ENCODE measurements around the gene LRRC75A. TPM values are rescaled to one million over a fixed set of nuclear protein-coding genes. Genes with fewer than 3 reads are reported as not detected.
"Not testable (repeated sequence)": the region's sequence is repeated elsewhere in the genome, so short reads cannot be mapped to it uniquely, and the experiment has no call there.

The LRRC75A gene
- polyA plus RNA-seq (2011; rRNA removed) = 0.82 and 1.3 TPM in 2 replicates
- polyA minus RNA-seq (2011; rRNA and poly(A)+ RNA removed) = 0.33 and 0.36 TPM in 2 replicates

- peak within 1 kb of the TSS; percentile 35 for H3K4me3 ChIP-seq (ENCODE audit: low read depth, low read length)
- CTCF ChIA-PET = interaction anchor here (1.8 kb wide), 1 partner anchor 29 kb away, joined by 5 read pairs; no protein-coding TSS in a partner anchor
Measured at GRCh38 chr17:16491703-16492612, at the start of gene LRRC75A. TSS of gene LRRC75A (minus strand) at chr17:16492193. CDS start at chr17:16491990, 203 bp downstream.

GRCh38 chr17:16537130-16537458 lies 45.1 kb upstream of the LRRC75A start:
- TF ChIP-seq CTCF (IDR thresholded peaks at IDR 0.05; ENCODE audit: insufficient read depth, low read depth, low read length) = no peak
- POLR2A ChIA-PET = no interaction called here
- H3K36me3 ChIP-seq (ENCODE audit: control insufficient read depth, insufficient read depth, low read length) = no peaks in the 10 kb centered on the region
- CTCF ChIA-PET = interaction anchor here (0.8 to 1.9 kb wide), 3 partner anchors 49 to 451 kb away, joined by 3 to 8 read pairs (median 4); no protein-coding TSS in a partner anchor
- no peaks in the 10 kb centered on the region for H3K27me3 ChIP-seq (ENCODE audit: control insufficient read depth, insufficient read depth, low read length)
- H3K4me3 ChIP-seq (ENCODE audit: low read depth, low read length) = no peak overlapping the region
- DNase-seq (ENCODE audit: low read depth) = no peak

More at GRCh38 chr17:16491703-16492612, at the start of gene LRRC75A:
- Histone ChIP-seq H3K36me3 (ENCODE audit: control insufficient read depth, insufficient read depth, low read length) (no peaks in the 10 kb centered on the region), H3K27me3 (ENCODE audit: control insufficient read depth, insufficient read depth, low read length) (peaks cover 24% of the 10 kb centered on the region)
- POLR2A ChIA-PET = no interaction called here
- no peak for DNase-seq (ENCODE audit: low read depth)
- TF ChIP-seq CTCF (IDR thresholded peaks at IDR 0.05; ENCODE audit: insufficient read depth, low read depth, low read length) = no peak

- H3K27me3 ChIP-seq (ENCODE audit: control insufficient read depth, insufficient read depth, low read length) = peaks cover 5% of the 10 kb centered on the region
- CTCF ChIA-PET = interaction anchor here (2.0 kb wide), 1 partner anchor 13 kb away, joined by 5 read pairs; no protein-coding TSS in a partner anchor
- POLR2A ChIA-PET = no interaction called here
- no peak overlapping the region for H3K4me3 ChIP-seq (ENCODE audit: low read depth, low read length)
- no peaks in the 10 kb centered on the region for H3K36me3 ChIP-seq (ENCODE audit: control insufficient read depth, insufficient read depth, low read length)
- TF ChIP-seq CTCF (IDR thresholded peaks at IDR 0.05; ENCODE audit: insufficient read depth, low read depth, low read length) = no peak
- DNase-seq (ENCODE audit: low read depth) = no peak
Measured at GRCh38 chr17:16534236-16534635, 42.2 kb upstream of the LRRC75A start.

- Histone ChIP-seq H3K4me3 (ENCODE audit: low read depth, low read length) (no peak overlapping the region), H3K27me3 (ENCODE audit: control insufficient read depth, insufficient read depth, low read length) (peaks cover 19% of the 10 kb centered on the region), H3K36me3 (ENCODE audit: control insufficient read depth, insufficient read depth, low read length) (no peaks in the 10 kb centered on the region)
- POLR2A ChIA-PET = no interaction called here
- CTCF ChIA-PET = interaction anchor here (1.1 to 3.6 kb wide), 4 partner anchors 8 to 166 kb away, joined by 4 to 20 read pairs (median 4); no protein-coding TSS in a partner anchor
- DNase-seq (ENCODE audit: low read depth) = no peak
- no peak for TF ChIP-seq CTCF (IDR thresholded peaks at IDR 0.05; ENCODE audit: insufficient read depth, low read depth, low read length)
Measured at GRCh38 chr17:16529906-16530305, 37.9 kb upstream of the LRRC75A start.

- peaks cover 24% of the 10 kb centered on the region for H3K27me3 ChIP-seq (ENCODE audit: control insufficient read depth, insufficient read depth, low read length)
- no peaks in the 10 kb centered on the region for H3K36me3 ChIP-seq (ENCODE audit: control insufficient read depth, insufficient read depth, low read length)
- DNase-seq (ENCODE audit: low read depth) = no peak
- no peak for TF ChIP-seq CTCF (IDR thresholded peaks at IDR 0.05; ENCODE audit: insufficient read depth, low read depth, low read length)
- H3K4me3 ChIP-seq (ENCODE audit: low read depth, low read length) = no peak overlapping the region
- POLR2A ChIA-PET = no interaction called here
- CTCF ChIA-PET = interaction anchor here (2.3 kb wide), 1 partner anchor 74 kb away, joined by 13 read pairs; no protein-coding TSS in a partner anchor
Measured at GRCh38 chr17:16527298-16527697, 35.3 kb upstream of the LRRC75A start.

GRCh38 chr17:16525556-16525955 lies 33.6 kb upstream of the LRRC75A start:
- DNase-seq (ENCODE audit: low read depth); H3K4me3 ChIP-seq (ENCODE audit: low read depth, low read length); H3K36me3 ChIP-seq (ENCODE audit: control insufficient read depth, insufficient read depth, low read length); POLR2A ChIA-PET: not testable (repeated sequence)
- H3K27me3 ChIP-seq (ENCODE audit: control insufficient read depth, insufficient read depth, low read length) = peaks cover 20% of the 10 kb centered on the region
- CTCF ChIA-PET = interaction anchor here (0.5 to 11.1 kb wide), 6 partner anchors 45 to 140 kb away, joined by 3 to 264 read pairs (median 4); no protein-coding TSS in a partner anchor

Data from BJ (cell line).